ENCODE measurements around the gene DSC2. TPM values are rescaled to one million over a fixed set of nuclear protein-coding genes. Genes with fewer than 3 reads are reported as not detected.
A peak's percentile ranks its signal among the peaks of the same experiment; 100 is the strongest.

Gene DSC2
- total RNA-seq, 1 experiment from 2014 or later, result 33.4 TPM

DNA sequence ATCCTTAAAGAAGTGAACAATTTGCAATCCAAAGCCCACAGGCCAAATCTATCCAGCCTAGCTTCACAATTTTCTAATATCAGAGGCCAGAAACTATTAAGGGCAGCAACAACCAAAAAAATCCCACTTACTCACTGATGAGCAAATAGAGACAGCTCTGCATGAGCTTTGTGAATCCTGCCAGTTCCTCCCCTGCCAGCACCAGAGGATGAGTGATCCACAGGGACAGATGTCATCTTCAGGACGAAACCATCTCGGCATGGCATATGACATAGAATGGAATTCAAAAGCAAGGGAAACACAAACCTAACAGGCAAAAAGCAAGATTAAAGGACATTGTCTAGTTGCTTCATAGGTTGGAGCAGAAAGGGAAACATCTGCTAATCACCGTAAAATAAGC is 2.2 kb upstream of the DSC2 start:
- TF ChIP-seq CEBPB (IDR thresholded peaks at IDR 0.05; ENCODE audit: low read depth) (no peak), TCF7L2 (IDR thresholded peaks at IDR 0.05; ENCODE audit: borderline replicate concordance, extremely low read depth, insufficient read depth, insufficient read length) (no peak), EZH2 (IDR thresholded peaks at IDR 0.05) (no peak), ZNF274 (IDR thresholded peaks at IDR 0.05; ENCODE audit: low read depth, low read length) (no peak), JUND (IDR thresholded peaks at IDR 0.05) (no peak), YY1 (IDR thresholded peaks at IDR 0.05; ENCODE audit: extremely low read depth, insufficient replicate concordance, low read depth, low read length) (no peak), SRF (IDR thresholded peaks at IDR 0.05; ENCODE audit: low read depth) (no peak), FOSL1 (IDR thresholded peaks at IDR 0.05; ENCODE audit: low read depth) (no peak), ZFX (IDR thresholded peaks at IDR 0.05) (no peak), EGR1 (IDR thresholded peaks at IDR 0.05; ENCODE audit: low read depth) (no peak), CBX3 (IDR thresholded peaks at IDR 0.05; ENCODE audit: low read depth) (no peak)
- TF ChIP-seq, protein P1, sequence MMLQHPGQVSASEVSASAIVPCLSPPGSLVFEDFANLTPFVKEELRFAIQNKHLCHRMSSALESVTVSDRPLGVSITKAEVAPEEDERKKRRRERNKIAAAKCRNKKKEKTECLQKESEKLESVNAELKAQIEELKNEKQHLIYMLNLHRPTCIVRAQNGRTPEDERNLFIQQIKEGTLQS (IDR thresholded peaks at IDR 0.05), result no peak
- TF ChIP-seq, protein P2, sequence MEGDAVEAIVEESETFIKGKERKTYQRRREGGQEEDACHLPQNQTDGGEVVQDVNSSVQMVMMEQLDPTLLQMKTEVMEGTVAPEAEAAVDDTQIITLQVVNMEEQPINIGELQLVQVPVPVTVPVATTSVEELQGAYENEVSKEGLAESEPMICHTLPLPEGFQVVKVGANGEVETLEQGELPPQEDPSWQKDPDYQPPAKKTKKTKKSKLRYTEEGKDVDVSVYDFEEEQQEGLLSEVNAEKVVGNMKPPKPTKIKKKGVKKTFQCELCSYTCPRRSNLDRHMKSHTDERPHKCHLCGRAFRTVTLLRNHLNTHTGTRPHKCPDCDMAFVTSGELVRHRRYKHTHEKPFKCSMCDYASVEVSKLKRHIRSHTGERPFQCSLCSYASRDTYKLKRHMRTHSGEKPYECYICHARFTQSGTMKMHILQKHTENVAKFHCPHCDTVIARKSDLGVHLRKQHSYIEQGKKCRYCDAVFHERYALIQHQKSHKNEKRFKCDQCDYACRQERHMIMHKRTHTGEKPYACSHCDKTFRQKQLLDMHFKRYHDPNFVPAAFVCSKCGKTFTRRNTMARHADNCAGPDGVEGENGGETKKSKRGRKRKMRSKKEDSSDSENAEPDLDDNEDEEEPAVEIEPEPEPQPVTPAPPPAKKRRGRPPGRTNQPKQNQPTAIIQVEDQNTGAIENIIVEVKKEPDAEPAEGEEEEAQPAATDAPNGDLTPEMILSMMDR (IDR thresholded peaks at IDR 0.05 in 2 of 3, conservative IDR thresholded peaks at IDR 0.05 in 1 of 3; ENCODE audit: borderline replicate concordance in 1 of 3, insufficient read depth in 1 of 3, low read depth in 2 of 3, low read length in 2 of 3), result no peak
- H3K9me2 ChIP-seq (ENCODE audit: insufficient read depth), result no peaks in the 10 kb centered on the region
- no peak for ATAC-seq
- ChIA-PET RAD21 (ENCODE audit: low non-redundant PET in 1 of 2, low total read pairs in 2 of 2, uncharacterized antibody in 2 of 2, unreplicated experiment in 2 of 2) (no interaction called here), CTCF (no interaction called here), POLR2A (no interaction called here)
- DNase-seq (ENCODE audit: low read depth, low spot score), result no peak
- peaks cover 15% of the 10 kb centered on the region for H3K79me2 ChIP-seq (ENCODE audit: insufficient read depth, low read length)
- H3K9me3 ChIP-seq (ENCODE audit: control insufficient read depth in 1 of 2, insufficient read depth in 1 of 2, low read depth in 1 of 2, low read length in 2 of 2), result no peaks in the 10 kb centered on the region
- intact Hi-C loops (cut with micrococcal nuclease), result loop anchor here (5.0 to 10.0 kb wide), 4 partner anchors 103 to 408 kb away; no protein-coding TSS in a partner anchor
- H3K4me2 ChIP-seq (ENCODE audit: low read length), result peak overlapping the region; percentile 98; the same call in 1 of the 2 replicates
- H2AFZ ChIP-seq (ENCODE audit: low read depth, low read length, poor library complexity, severe bottlenecking), result no peak overlapping the region
- H3K4me1 ChIP-seq (ENCODE audit: control insufficient read depth in 1 of 2, insufficient read depth in 2 of 2, low read length in 2 of 2), result peaks cover 18 to 44% of the 10 kb centered on the region in 2 experiments
- no TSS peak for BruUV-seq (replicated peaks)
- no peaks in the 10 kb centered on the region for H3K36me3 ChIP-seq (ENCODE audit: control insufficient read depth in 1 of 2, insufficient read depth in 2 of 2, low read length in 2 of 2)
- no peak overlapping the region for H3K9ac ChIP-seq (ENCODE audit: low read length)
- no peaks in the 10 kb centered on the region for H4K20me1 ChIP-seq (ENCODE audit: insufficient read depth)
- no peak overlapping the region for H3K4me3 ChIP-seq (replicated peaks in 1 of 2; ENCODE audit: low read depth in 1 of 2, low read length in 2 of 2)
- no peaks in the 10 kb centered on the region for H3K27me3 ChIP-seq (ENCODE audit: insufficient read depth, low read length)
- H3K27ac ChIP-seq (ENCODE audit: low read depth, low read length), result no peak overlapping the region
